GM12892 (cell line): ENCODE measurements around the gene TOR4A.

Experiments
- POLR2A ChIP-seq: IDR thresholded peaks from 2 replicates; pipeline ENCODE4 v1.6.1; 2011; ENCODE audit warnings: low read depth, low read length, control low read depth
- POLR2AphosphoS5 ChIP-seq: IDR thresholded peaks from 2 replicates; pipeline ENCODE4 v1.6.1; 2011; ENCODE audit warnings: low read depth, low read length, control low read depth
- TAF1 ChIP-seq: IDR thresholded peaks from 2 replicates; pipeline ENCODE4 v1.6.1; 2011; ENCODE audit warnings: low read depth, mild to moderate bottlenecking, control low read depth, low read length, borderline replicate concordance

GRCh38 chr9:137325799-137326198, 48.3 kb downstream of the TOR4A start:
- TF ChIP-seq POLR2A (no peak), POLR2AphosphoS5 (no peak), TAF1 (no peak)
